Endodermal cell (in vitro differentiated cells): ENCODE measurements around the gene SST. TPM values are rescaled to one million over a fixed set of nuclear protein-coding genes. Genes with fewer than 3 reads are reported as not detected.

Experiments used
- DNase-seq: peaks from one replicate; pipeline ENCODE4 v3.0.0-alpha.2; 2017
- H3K27ac ChIP-seq: 2 replicates; pipeline ENCODE4 v1.5.1; 2013; ENCODE audit warnings: mild to moderate bottlenecking, low read depth, low read length, moderate library complexity
- H3K27me3 ChIP-seq: 2 replicates; pipeline ENCODE4 v1.6.1; 2013; ENCODE audit warnings: mild to moderate bottlenecking, low read length, moderate library complexity; ENCODE audit not compliant: insufficient read depth, control insufficient read depth, poor library complexity, severe bottlenecking
- H3K36me3 ChIP-seq: 2 replicates; pipeline ENCODE4 v1.7.0; 2013; ENCODE audit warnings: mild to moderate bottlenecking, low read length, moderate library complexity; ENCODE audit not compliant: control insufficient read depth, insufficient read depth
- H3K4me1 ChIP-seq: one replicate; pipeline ENCODE4 v1.7.0; 2013; ENCODE audit warnings: low read length; ENCODE audit not compliant: control insufficient read depth, insufficient read depth
- H3K4me3 ChIP-seq: 2 replicates; pipeline ENCODE4 v1.5.1; 2013; ENCODE audit warnings: mild to moderate bottlenecking, low read length, moderate library complexity
- H3K9ac ChIP-seq: 2 replicates; pipeline ENCODE4 v1.6.1; 2013; ENCODE audit warnings: mild to moderate bottlenecking, low read length, moderate library complexity; ENCODE audit not compliant: poor library complexity, severe bottlenecking; ENCODE audit errors: extremely low read depth
- H3K9me3 ChIP-seq: 2 replicates; pipeline ENCODE4 v1.6.1; 2013; ENCODE audit warnings: mild to moderate bottlenecking, low read length, moderate library complexity; ENCODE audit not compliant: control insufficient read depth
- H3K27ac Mint-ChIP-seq: 2 replicates; pipeline ENCODE4 v1.8.0; 2020; ENCODE audit warnings: mixed read lengths
- H3K27me3 Mint-ChIP-seq: 2 replicates; pipeline ENCODE4 v1.8.0; 2021; ENCODE audit warnings: mild to moderate bottlenecking, mixed read lengths; ENCODE audit not compliant: insufficient read depth
- H3K36me3 Mint-ChIP-seq: 2 replicates; pipeline ENCODE4 v1.8.0; 2020; ENCODE audit warnings: low read depth, mixed read lengths
- H3K4me1 Mint-ChIP-seq: 2 replicates; pipeline ENCODE4 v1.8.0; 2020; ENCODE audit warnings: mixed read lengths
- H3K4me3 Mint-ChIP-seq: 2 replicates; pipeline ENCODE4 v1.8.0; 2020; ENCODE audit warnings: mild to moderate bottlenecking, moderate library complexity, mixed read lengths
- H3K9me3 Mint-ChIP-seq: 2 replicates; pipeline ENCODE4 v1.8.0; 2020; ENCODE audit warnings: mild to moderate bottlenecking, mixed read lengths
- WGBS, 2 experiments: methylation state at CpG; one replicate each; pipeline versions ENCODE4 v1.1.5 to v1.1.7; 2013; ENCODE audit warnings: missing lambda C conversion rate in 2 of 2, mixed read lengths in 1 of 2; ENCODE audit not compliant: insufficient coverage in 1 of 2, insufficient read length in 1 of 2; 5-methylcytosine and 5-hydroxymethylcytosine counted together
- total RNA-seq, 2 donors: library from RNA; stranded (reverse); fragmentation: NEBNext Ultra II Directional in 1 of 2; extraction: Animal tissue kit (Norgen Biotek cat#: 25700) in 1 of 2; gene quantifications; 2 replicates in 1 of 2; 3 replicates in 1 of 2; pipeline ENCODE4 v1.2.1, GENCODE V29; 2021
- TF ChIP-seq, protein P1 (sequence below): fragments of 200-600 bp; sonication (generic); conservative IDR thresholded peaks from 2 replicates; pipeline ENCODE4 v1.5.0; 2021; ENCODE audit warnings: antibody characterized with exemption, mild to moderate bottlenecking

Gene SST
- total RNA-seq, 2 donors from 2014 or later: not detected

DNA sequence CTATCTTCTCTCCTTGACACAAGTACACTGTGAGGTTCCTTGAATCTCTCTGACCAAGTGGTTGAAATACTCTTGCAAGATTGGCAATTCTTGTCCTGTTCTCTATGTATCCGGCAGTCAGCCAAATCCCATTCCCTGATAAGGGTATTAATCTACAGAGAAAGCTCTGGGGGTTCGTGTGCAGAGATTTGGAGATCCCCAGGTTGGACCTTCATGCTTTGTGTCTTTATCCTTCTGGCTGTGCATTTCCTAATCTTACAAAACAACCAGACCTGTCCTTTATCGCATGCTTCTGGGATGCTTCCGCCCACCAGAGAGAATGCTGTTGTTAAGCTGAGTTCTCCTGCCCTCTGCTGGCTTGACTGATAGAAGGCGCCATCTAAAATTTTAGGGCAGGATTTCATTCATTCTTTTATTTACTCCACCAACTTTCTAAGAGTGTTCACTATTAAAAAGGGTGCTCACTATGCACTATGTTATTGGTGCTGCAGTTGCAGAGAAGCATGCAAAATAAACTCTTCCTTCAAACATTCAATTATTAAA lies 8.6 kb upstream of the SST start:
- no peaks in the 10 kb centered on the region for H3K36me3 Mint-ChIP-seq
- no peaks in the 10 kb centered on the region for H3K4me1 ChIP-seq
- H3K9me3 Mint-ChIP-seq: no peaks in the 10 kb centered on the region
- 30 to 33% methylated on average over 3 to 5 of the region's 5 CpGs for WGBS, 2 experiments
- H3K27me3 ChIP-seq: peaks cover 6% of the 10 kb centered on the region
- peaks cover 39% of the 10 kb centered on the region for H3K27me3 Mint-ChIP-seq
- no peak overlapping the region for H3K9ac ChIP-seq
- peaks cover 11% of the 10 kb centered on the region for H3K4me1 Mint-ChIP-seq
- H3K36me3 ChIP-seq: no peaks in the 10 kb centered on the region
- no peak overlapping the region for H3K27ac ChIP-seq
- no peak overlapping the region for H3K4me3 ChIP-seq
- no peak overlapping the region for H3K4me3 Mint-ChIP-seq
- DNase-seq: peak; percentile 89
- TF ChIP-seq, protein P1, sequence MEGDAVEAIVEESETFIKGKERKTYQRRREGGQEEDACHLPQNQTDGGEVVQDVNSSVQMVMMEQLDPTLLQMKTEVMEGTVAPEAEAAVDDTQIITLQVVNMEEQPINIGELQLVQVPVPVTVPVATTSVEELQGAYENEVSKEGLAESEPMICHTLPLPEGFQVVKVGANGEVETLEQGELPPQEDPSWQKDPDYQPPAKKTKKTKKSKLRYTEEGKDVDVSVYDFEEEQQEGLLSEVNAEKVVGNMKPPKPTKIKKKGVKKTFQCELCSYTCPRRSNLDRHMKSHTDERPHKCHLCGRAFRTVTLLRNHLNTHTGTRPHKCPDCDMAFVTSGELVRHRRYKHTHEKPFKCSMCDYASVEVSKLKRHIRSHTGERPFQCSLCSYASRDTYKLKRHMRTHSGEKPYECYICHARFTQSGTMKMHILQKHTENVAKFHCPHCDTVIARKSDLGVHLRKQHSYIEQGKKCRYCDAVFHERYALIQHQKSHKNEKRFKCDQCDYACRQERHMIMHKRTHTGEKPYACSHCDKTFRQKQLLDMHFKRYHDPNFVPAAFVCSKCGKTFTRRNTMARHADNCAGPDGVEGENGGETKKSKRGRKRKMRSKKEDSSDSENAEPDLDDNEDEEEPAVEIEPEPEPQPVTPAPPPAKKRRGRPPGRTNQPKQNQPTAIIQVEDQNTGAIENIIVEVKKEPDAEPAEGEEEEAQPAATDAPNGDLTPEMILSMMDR: peak; percentile 92
- H3K9me3 ChIP-seq: no peaks in the 10 kb centered on the region
- H3K27ac Mint-ChIP-seq: no peak overlapping the region

DNA sequence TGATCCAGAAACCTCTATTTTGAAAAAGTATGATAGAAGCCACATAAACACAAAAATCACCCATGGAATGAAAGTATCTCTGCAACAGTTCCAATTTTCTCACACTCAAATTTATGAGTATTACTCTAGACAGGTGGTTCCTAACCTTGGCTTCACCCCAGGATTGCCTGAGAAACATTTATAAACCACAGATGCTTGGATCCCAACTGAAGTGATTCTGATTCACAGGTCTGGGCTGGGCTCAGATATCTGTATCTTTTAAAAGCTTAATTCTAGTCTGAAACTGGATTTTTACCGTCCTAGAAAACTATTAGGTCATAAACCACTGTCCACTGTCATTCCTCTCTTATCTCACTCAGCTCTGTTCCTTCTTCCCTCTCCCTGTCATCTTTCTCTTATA lies 7.4 kb upstream of the SST start:
- no peaks in the 10 kb centered on the region for H3K9me3 ChIP-seq
- no peaks in the 10 kb centered on the region for H3K9me3 Mint-ChIP-seq
- DNase-seq: no peak
- H3K36me3 Mint-ChIP-seq: no peaks in the 10 kb centered on the region
- peaks cover 44% of the 10 kb centered on the region for H3K27me3 Mint-ChIP-seq
- H3K27ac ChIP-seq: no peak overlapping the region
- H3K4me1 Mint-ChIP-seq: peaks cover 11% of the 10 kb centered on the region
- H3K27ac Mint-ChIP-seq: no peak overlapping the region
- H3K4me3 ChIP-seq: no peak overlapping the region
- WGBS, 2 experiments: 87 to 100% methylated on average over 1 of the region's 1 CpG
- no peak overlapping the region for H3K9ac ChIP-seq
- TF ChIP-seq, protein P1: no peak
- H3K4me3 Mint-ChIP-seq: no peak overlapping the region
- no peaks in the 10 kb centered on the region for H3K36me3 ChIP-seq
- H3K4me1 ChIP-seq: no peaks in the 10 kb centered on the region
- peaks cover 17% of the 10 kb centered on the region for H3K27me3 ChIP-seq

DNA sequence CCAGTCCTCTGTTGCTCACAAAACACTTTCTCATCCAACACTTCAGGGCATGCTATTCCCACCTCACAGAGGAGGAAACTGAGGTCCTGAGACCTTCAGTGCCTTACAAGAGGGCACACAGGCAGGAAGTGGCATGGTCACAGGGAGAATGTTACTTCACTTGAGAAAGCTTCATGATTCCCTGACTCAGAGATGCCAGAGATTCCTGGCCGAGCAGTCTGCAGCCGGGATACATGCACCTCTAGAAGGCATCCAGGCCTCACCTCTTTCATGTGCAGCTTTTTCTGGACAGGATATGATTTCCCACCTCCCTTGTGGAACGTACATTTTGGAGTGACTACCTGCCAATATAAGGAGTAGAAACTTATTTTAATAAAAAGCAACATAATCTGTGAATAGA lies 2.8 kb upstream of the SST start:
- Mint-ChIP-seq H3K27me3 (peaks cover 71% of the 10 kb centered on the region), H3K4me3 (no peak overlapping the region), H3K36me3 (no peaks in the 10 kb centered on the region), H3K27ac (no peak overlapping the region), H3K4me1 (peaks cover 9% of the 10 kb centered on the region), H3K9me3 (no peaks in the 10 kb centered on the region)
- no peak for DNase-seq
- no peaks in the 10 kb centered on the region for H3K9me3 ChIP-seq
- no peak overlapping the region for H3K27ac ChIP-seq
- H3K4me3 ChIP-seq: no peak overlapping the region
- H3K36me3 ChIP-seq: no peaks in the 10 kb centered on the region
- WGBS, 2 experiments: 74 to 79% methylated on average over 2 to 3 of the region's 3 CpGs
- H3K4me1 ChIP-seq: no peaks in the 10 kb centered on the region
- TF ChIP-seq, protein P1: no peak
- peaks cover 49% of the 10 kb centered on the region for H3K27me3 ChIP-seq
- no peak overlapping the region for H3K9ac ChIP-seq
